Midbrain (tissue), 1 donor: ENCODE data around the gene TMED4.

Experiments
- DNase-seq: peaks from one replicate; lab custom pipeline; 2025; lab: John Stamatoyannopoulos, UW

TMED4 gene

DNA sequence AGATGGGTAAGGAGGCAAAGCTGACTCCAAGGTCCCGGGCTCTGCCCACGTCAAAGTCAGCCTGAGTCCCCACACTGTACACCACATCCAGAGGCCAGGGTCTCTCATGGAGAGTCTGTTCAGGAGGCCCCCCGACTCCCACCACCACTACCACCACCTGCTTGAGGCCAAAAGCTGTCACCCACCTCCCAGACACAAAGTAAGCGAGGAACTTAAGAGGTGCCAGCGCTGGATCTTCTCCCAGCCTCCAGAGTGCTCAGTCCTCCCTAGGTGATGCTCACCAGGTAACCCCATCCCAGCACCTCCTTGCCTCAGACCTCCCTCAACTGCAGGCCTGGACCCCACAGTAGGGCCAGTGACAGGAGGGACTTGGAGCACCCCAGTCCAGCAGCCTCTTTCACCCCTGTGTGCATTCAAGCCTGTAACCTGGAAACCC, 41.4 kb downstream of the TMED4 start:
- no peak for DNase-seq

DNA sequence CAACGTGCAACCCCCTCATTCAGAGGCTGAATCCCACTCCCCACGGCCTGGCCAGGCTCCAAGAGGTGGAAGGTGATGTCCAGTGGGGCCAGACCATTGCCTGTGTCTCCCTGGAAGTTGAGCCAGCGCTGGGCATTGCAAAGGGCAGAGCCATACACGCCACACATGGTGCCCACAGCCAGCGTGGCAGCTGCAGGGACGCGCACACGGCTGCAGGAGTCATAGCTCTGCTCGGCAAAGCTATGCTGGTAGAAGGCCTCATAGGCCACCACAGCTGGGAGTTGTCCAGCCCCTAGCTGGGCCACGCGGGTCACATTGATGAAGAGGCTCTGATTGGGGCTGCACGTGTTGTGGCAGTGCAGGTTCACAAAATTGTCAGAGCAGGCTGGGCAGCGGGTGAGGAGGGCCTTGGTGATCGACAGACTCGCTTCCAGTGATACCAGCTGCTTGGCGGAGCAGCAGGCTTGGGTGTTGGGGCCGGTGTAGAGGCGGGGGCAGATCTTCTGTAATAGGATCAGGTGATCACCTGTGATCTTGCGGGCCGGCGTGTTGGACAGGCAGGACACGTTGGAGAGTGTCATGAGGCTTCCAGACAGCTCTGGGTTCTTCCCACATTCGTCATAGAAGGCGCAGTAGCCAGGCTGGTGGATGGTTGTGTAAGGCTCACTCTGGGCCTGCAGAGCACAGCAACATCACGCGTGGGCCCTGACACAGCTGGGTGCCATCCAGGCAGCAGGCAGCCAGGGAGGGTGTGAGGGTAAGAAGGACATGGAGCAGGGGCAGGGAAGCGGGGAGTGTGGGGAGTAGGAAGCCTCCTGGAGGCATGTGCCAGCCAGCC, 42.1 kb downstream of the TMED4 start:
- DNase-seq, result no peak

DNA sequence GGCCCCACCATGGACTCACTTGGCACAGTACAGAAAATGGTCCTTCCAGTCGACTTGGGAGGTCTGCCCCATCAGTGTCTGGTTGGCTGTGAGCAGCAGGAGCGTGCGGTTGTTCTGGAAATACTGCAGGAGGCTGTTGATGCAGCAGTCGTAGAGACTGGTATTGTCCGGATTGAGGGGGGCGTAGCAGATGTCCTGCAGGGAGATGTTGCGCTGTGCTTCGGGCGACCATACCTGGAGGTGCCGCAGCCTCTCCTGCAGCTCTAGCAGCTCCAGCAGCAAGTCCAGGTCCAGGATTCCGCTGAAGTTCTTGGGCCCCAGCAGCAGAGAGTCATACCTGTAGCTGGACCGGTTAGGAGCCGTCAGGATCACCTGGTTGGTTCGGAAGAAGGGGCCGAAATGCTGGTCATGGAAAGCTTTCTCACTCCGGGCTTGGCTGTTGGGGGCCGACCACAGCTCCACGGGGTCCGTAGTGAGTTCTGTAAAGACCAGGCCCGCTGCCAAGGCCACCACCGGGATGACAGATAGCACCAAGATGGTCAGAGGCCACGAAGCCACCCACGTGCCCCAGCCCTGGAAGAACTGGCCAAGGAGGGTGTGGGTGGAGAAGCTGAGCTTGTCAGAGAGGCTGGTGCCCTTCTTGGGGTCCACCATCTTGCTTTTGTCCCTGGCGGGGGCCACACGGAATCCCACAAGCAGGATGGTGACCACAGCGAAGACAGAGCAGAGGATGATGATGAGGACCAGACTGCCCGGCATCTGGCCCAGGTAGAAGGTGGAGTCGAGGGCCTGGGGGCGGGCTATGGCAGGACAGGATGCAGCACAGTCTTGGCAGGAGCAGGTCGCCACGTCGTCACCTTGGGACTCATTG, 43.0 kb downstream of the TMED4 start:
- no peak for DNase-seq

DNA sequence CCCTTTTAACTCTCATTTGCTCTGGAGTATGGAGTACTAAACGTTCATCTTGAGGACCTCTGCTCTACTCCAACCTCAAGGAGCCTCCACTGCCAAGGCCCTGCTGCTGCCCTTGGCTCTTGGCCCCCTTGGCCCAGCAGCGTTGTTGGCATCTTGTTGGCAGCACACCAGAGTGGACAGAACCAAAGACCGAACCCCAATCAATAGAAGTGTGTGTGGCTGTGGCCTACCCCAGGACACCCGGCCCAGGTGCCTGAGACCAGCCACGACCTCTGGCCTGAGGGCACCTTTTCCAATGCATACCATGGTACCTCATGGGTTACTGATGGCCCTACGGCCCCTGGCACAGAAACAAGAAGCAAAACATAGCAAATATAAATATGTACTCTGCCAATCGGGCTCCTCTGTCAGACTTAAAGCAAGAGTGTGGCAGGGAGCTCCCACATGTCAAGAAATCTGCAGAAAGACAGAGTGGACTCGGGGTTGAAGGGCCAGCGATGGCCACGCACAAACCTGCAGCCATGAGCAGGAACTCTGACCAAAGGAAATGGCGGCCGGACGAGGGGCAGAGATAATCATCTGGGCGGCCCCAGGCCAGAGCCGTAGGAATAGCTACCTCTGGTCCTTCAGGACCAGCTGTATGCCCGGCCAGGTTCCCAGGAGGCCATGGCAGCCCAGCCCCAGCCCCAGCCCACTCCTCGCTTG, 43.8 kb downstream of the TMED4 start:
- no peak for DNase-seq

DNA sequence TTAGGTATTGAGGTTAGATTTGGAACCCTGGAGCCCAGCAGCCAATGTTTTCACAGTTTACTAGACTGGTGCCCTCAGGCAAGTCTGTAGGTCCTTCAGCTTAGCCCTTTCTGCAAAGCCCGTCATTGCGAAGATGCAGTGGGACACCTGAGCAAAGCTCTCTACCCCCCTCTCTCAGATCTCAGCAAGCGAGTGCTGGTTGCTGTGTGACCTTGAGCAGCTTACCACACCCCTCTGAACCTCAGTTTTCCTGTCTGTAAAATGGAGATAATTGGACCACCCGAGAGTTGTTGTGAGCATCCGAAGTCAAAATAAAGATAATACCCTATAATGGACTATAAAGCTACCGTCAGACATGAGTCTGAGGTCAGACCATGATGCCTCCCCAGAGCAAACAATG, 44.6 kb downstream of the TMED4 start:
- no peak for DNase-seq

DNA sequence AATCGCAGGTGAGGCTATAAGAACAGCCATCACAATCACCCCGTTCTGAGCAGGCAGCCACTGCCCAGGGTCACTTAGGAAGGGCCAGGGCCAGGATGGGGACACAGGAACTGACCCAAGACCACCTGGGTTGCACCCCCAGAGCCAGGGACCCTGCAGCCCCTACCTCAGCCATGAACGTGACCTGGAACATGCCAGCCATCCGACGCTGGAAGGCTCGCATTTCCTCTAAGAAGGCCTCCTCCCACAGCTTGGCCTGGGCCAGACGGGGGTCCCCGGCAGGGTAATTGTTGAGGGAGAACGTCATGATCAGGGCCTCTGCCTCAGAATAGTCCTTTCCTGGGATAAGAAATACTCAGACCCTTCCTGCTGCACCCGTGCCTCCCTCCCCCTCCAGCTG, 45.9 kb downstream of the TMED4 start:
- no peak for DNase-seq

DNA sequence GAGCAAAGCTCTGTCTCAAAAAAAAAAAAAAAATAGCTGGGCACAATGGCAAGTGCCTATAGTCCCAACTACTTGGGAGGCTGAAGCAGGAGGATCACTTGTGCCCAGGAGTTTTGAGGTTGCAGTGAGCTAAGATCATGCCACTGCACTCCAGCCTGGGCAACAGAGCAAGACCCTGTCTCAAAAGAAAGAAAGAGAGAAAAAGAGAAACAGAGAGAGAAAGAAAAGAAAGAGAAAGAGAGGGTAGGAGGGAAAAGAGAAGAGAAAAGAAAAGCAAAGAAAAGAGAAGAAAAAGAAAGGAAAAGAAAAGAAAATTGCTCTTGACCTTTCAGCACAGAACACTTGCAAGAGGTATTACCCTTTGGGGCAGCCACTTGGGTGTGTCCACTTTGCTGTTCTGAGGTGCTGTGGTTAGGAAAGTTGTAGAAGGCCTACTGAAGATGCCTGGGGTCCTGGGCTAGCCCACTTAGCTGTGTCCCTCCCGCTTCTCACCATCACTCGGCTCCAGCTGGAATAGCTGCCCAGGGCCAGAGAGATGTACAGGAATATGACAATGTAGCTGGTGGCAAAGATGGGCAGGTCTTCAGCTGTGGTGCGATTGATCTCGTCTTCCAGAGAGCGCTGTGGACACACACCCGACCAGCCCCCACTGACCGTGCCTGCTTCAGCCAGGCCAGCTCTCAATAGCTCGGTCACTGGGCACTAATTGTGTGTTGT, 46.5 kb downstream of the TMED4 start:
- DNase-seq, result no peak

DNA sequence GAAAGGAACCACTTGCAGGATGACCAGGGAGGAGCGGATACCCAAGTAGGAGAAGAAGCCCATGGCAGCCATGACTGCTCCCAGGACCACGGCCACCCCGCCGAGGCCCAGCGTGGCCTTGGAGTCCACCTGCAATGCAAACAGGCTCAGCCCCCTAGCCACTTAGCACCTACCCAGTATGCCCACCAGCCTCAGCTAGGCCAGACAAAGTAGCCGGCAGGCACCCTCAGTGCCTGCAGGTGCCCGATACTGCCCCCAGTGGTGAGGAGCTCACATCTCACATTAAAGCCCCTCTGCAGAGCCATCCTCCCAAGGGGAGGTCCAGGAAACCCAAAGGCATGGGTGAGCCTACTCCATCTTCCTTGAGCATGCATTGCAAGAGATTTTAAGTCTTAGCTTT, 47.5 kb downstream of the TMED4 start:
- DNase-seq, result no peak

DNA sequence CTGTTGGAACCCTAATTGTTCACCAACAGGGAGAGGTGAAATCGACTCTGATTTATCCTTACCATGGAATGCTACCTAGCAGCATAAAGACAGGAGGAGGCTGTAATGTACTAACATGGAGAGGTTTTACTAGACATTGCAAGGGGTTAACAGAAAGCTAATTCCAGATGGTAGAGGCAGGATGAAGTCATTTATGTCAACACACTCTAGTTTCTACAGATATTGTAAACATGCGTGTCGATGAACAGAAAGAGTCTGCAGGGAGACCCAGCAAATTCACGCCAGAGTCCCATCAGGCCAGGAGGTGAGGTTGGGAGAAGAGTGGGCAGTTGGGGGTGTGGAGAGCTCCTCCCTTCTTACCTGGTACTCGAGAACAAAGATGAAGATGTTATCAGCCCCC, 47.9 kb downstream of the TMED4 start:
- DNase-seq, result no peak

DNA sequence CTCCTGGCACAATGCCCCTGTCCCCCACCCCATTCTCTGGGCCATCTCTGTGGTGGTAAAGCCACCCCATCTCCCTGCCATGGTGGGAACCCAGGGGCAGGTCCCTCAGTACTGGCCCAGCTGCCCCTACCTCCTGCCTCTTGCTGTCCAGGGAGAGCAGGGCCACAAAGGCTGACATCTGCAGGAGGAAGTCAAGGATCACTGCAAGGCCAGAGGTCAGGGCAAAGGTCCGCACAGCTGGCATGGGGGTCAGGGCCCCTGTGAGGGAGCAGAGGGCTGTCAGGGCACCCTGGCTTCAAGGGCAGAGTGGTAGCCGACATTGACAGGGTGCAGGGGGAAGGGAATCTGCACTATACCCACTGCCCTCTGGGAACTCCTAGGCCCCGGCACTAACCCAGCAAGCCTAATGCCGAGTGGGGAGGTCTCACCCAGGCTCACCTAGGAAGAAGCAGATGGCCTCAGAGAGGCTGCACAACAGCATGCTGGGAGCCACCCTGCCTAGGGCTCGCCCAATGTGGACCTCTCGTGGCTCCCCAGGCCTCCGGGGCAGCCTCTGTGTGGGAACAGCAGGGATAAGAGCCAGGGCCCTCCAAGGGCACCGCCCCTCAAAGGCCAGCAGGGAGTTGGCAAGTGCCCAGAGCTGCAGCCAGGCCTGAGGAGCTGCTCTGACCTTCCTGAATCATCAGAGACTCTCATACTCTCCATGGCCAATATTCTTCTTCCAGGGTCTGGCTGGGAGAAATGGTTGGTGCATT, 48.6 kb downstream of the TMED4 start:
- DNase-seq, result no peak

DNA sequence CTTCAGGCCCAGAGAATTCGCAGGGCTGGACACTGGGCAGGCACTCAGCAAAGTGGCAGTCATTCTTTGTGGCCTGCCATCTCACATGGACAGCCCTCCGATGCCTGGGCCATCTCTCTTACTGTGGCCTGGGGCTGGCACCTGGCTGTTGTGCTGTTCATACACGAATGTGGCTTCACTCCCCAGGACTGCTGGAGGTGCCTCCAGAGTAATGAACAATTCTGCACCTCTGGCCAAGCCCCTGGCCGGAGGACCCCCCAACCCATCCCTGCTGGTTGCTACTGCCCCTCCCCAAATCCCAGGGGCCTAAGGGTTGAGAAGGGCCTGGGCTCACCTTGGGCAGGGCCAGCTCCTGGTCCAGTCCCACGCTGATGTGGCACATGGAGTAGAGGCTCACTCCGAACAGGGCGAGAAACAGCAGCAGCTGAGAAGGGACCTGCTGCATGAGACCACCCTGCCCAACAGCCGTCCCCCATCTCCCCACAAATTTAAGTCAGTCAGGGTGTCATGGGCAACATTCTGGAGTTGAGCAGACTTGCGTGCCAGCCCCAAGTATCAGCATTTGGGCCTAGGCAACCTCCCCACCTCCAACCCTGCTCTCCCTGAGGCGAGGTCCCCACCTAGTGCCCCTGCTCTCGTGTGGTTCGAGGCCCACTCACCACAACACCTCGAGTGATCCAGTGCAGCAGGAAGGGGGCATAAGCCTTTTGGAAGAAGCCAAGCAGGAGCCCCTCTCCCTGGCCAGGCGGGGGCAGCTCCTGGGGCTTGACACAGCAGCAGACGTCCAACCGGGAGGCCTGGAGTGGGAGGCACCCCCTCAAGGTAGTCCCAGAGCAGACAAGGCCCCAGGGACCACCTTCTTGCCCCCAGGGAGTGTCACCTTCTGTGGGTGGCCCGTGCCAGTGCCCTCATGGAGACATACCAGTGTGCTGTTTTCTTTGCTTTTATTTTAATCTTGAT, 50.3 kb downstream of the TMED4 start:
- DNase-seq, result no peak

DNA sequence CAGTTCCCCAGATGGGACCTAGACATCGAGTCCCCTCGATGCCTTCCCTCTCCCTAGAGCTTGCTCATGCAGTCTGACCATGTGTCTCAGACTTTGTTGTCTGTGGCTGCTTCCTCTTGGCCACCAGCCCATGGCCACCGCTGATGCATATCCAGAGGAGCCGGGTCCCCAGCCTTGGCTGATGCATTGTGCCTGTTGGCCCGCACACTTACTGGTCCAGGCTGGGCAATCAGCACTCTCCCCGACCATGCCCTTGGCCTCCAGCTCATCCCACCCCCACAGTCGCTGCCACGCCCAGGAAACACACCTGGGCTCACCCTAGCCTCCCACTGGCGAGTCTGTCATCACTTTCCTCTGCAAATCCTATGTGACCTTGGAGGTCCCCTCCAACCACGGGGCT, 51.0 kb downstream of the TMED4 start:
- DNase-seq, result no peak
